K562 (cell line): ENCODE measurements around the gene CABP2. TPM values are rescaled to one million over a fixed set of nuclear protein-coding genes. Genes with fewer than 3 reads are reported as not detected.

Source experiments
- CBX8 ChIP-seq: fragments of 200-600 bp; sonication (generic); IDR thresholded peaks from 2 replicates; pipeline ENCODE4 v1.6.1; 2012; ENCODE audit warnings: borderline replicate concordance, mixed run types, low read depth, mild to moderate bottlenecking, moderate library complexity, mixed read lengths, low read length, control low read depth, inconsistent platforms; ENCODE audit not compliant: poor library complexity, severe bottlenecking; ENCODE audit errors: extremely low read depth
- ETS2 ChIP-seq: IDR thresholded peaks from 2 replicates; pipeline ENCODE4 v1.6.1; 2016; ENCODE audit warnings: borderline replicate concordance, missing genetic modification characterization, mild to moderate bottlenecking, moderate library complexity, missing compliant biosample characterization; ENCODE audit not compliant: poor library complexity, severe bottlenecking
- FOXK1 ChIP-seq: sonication (generic); formaldehyde crosslinking; IDR thresholded peaks from 2 replicates; pipeline ENCODE4 v1.8.0; 2022; ENCODE audit warnings: missing genetic modification reagents, mild to moderate bottlenecking, borderline replicate concordance
- FOXO4 ChIP-seq: fragments of 450-650 bp; formaldehyde crosslinking; IDR thresholded peaks from 2 replicates; pipeline ENCODE4 v1.4.0; 2020; ENCODE audit warnings: mild to moderate bottlenecking, moderate library complexity
- GABPB2 ChIP-seq: fragments of 250-450 bp; sonication (Bioruptor Pico); conservative IDR thresholded peaks from 2 replicates; pipeline ENCODE4 v1.5.1; 2021; ENCODE audit warnings: mild to moderate bottlenecking
- KLF13 ChIP-seq: fragments of 450-650 bp; IDR thresholded peaks from 2 replicates; pipeline ENCODE4 v1.6.1; 2016; ENCODE audit warnings: missing genetic modification characterization, low read depth, mild to moderate bottlenecking, missing compliant biosample characterization, moderate library complexity, borderline replicate concordance
- MAFF ChIP-seq: IDR thresholded peaks from 2 replicates; pipeline ENCODE4 v1.6.1; 2012; ENCODE audit warnings: low read length, improper control_type of control experiment
- MCM7 ChIP-seq, 2 experiments: fragments of 450-650 bp; IDR thresholded peaks; 2 replicates each; pipeline ENCODE4 v1.6.1; 2016 to 2018
- NBN ChIP-seq: fragments of 450-650 bp; IDR thresholded peaks from 2 replicates; pipeline ENCODE4 v1.6.1; 2016; ENCODE audit warnings: low read depth, mild to moderate bottlenecking
- NFE2 ChIP-seq: IDR thresholded peaks from 2 replicates; pipeline ENCODE4 v1.6.1; 2014; ENCODE audit warnings: antibody characterized with exemption, low read depth
- POLR2G ChIP-seq: fragments of 200-400 bp; formaldehyde crosslinking; IDR thresholded peaks from 2 replicates; pipeline ENCODE4 v1.6.1; 2017; ENCODE audit warnings: low read depth, mild to moderate bottlenecking, antibody characterized with exemption, low read length, moderate library complexity
- POLR3G ChIP-seq: IDR thresholded peaks from 2 replicates; pipeline ENCODE4 v1.6.1; 2011; ENCODE audit not compliant: insufficient read length, insufficient replicate concordance; ENCODE audit errors: extremely low read depth
- RBM22 ChIP-seq: fragments of 200-400 bp; formaldehyde crosslinking; IDR thresholded peaks from 2 replicates; pipeline ENCODE4 v1.6.1; 2018; ENCODE audit warnings: low read length, low read depth; ENCODE audit not compliant: poor library complexity, severe bottlenecking
- SIN3B ChIP-seq: fragments of 450-650 bp; IDR thresholded peaks from 2 replicates; pipeline ENCODE4 v1.6.1; 2017; ENCODE audit warnings: low read depth, mild to moderate bottlenecking, moderate library complexity
- SMARCA5 ChIP-seq: fragments of 450-650 bp; IDR thresholded peaks from 2 replicates; pipeline ENCODE4 v1.6.1; 2016
- TCF7 ChIP-seq: sonication (generic); IDR thresholded peaks from 2 replicates; pipeline ENCODE4 v1.6.1; 2016; ENCODE audit warnings: antibody characterized with exemption, borderline replicate concordance
- ZNF707 ChIP-seq: fragments of 250-450 bp; sonication (Bioruptor Pico); conservative IDR thresholded peaks from 2 replicates; pipeline ENCODE4 v1.8.0; 2022; ENCODE audit warnings: inconsistent platforms, mild to moderate bottlenecking, moderate library complexity
- ZNF717 ChIP-seq: fragments of 250-450 bp; sonication (Bioruptor Pico); IDR thresholded peaks from 2 replicates; pipeline ENCODE4 v1.5.0; 2021
- ZNF764 ChIP-seq: fragments of 250-450 bp; sonication (Bioruptor Pico); IDR thresholded peaks from 2 replicates; pipeline ENCODE4 v1.4.0; 2020; ENCODE audit warnings: low read depth, mild to moderate bottlenecking, moderate library complexity
- ZZZ3 ChIP-seq: fragments of 450-650 bp; IDR thresholded peaks from 2 replicates; pipeline ENCODE4 v1.6.1; 2016; ENCODE audit warnings: antibody characterized with exemption, mild to moderate bottlenecking, moderate library complexity
- polyA plus RNA-seq, 8 experiments: library from polyadenylated mRNA; depleted of rRNA in 4 of 8; stranded (reverse) in 5 of 8; unstranded in 3 of 8; fragments of >200 nt; fragmentation: Nextera tagmentation in 2 of 8; fragmentation: Illumina TruSeq in 1 of 8; extraction: Ambion mirVana in 2 of 8; extraction: Trizol in 1 of 8; gene quantifications; 2 replicates each; pipeline versions ENCODE4 v1.2.1 to v1.2.3, GENCODE V29; 2011 to 2014; ENCODE audit warnings: inconsistent platforms in 1 of 8, missing spikeins in 1 of 8
- total RNA-seq, 7 experiments: library from RNA; depleted of rRNA in 6 of 7; stranded (reverse); fragments of >200 nt in 6 of 7; fragmentation: Illumina TruSeq in 2 of 7; extraction: Trizol in 2 of 7; gene quantifications; 2 replicates each; pipeline versions ENCODE4 v1.2.1 to v1.2.3, GENCODE V29; 2011 to 2021; ENCODE audit warnings: low replicate concordance in 1 of 7
- TF ChIP-seq, protein P1 (sequence below), 3 experiments: fragments of 200-800 bp in 1 of 3; sonication (Bioruptor generic) in 1 of 3; sonication (generic) in 1 of 3; formaldehyde crosslinking in 1 of 3; IDR thresholded peaks; 2 replicates each; pipeline versions ENCODE4 v1.6.1 to v1.8.0; 2016 to 2022; ENCODE audit warnings: mild to moderate bottlenecking in 2 of 3, missing compliant biosample characterization in 2 of 3, missing genetic modification characterization in 2 of 3, missing genetic modification reagents in 1 of 3
- TF ChIP-seq, protein P2 (sequence below): fragments of 250-450 bp; sonication (Bioruptor Pico); IDR thresholded peaks from 2 replicates; pipeline ENCODE4 v1.5.0; 2020; ENCODE audit warnings: mild to moderate bottlenecking
- TF ChIP-seq, protein P3 (sequence below), 2 experiments: fragments of 450-650 bp; conservative IDR thresholded peaks; 2 replicates each; pipeline ENCODE4 v1.6.1; 2017; ENCODE audit warnings: mild to moderate bottlenecking in 2 of 2, moderate library complexity in 2 of 2

CABP2 gene
- total and polyA plus RNA-seq, 9 of the 15 experiments (the other 6 are each of a cell fraction or from before 2014, with no cell fraction given): not detected

DNA sequence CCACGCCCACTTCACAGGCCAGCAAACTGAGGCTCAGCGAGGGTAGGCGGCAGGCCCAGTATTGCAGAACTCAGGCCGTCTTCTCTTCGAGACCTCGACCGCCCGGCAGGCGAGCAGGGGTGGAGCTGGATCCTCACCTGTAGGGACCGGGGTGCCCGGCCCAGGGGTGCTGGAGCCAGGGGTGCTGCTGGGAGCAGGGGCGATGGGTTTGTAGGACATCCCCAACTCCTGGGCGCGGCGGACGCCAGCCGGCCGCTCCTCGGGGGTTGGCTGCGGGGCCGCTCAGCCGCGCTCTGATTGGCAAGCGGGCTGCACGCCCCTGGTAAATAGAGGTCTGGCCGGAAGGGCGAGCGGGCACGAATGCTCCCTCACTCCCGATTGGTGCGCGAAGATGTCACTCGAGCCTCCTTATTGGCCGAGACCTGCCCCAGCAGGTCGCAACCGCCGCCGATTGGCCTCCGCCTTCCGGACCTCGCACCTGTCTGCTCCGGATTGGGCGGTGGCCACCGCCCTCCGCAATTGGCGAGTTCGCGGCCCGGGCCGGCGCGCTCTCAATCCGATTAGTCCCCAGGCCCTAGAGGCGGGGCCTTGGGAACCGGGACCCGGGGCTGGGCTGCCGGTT, 15.3 kb downstream of the CABP2 start, which contains the start of gene CDK2AP2 (continued):
- TF ChIP-seq RBM22 (peak; percentile 82), ZZZ3 (no peak), NFE2 (no peak), ZNF764 (CRISPR knock-in tag) (peak; percentile 42; the same call in 1 of the 2 replicates), POLR3G (no peak), ETS2 (tag) (no peak), CBX8 (no peak), ZNF707 (CRISPR knock-in tag) (peak; percentile 54; the same call in 1 of the 2 replicates), ZNF717 (no peak), SIN3B (peak; percentile 34; the same call in 1 of the 2 replicates), MCM7 (IDR thresholded peaks at IDR 0.05) (no peak), KLF13 (tag) (peak; percentile 88; the same call in 1 of the 2 replicates), TCF7 (no peak), SMARCA5 (peak; percentile 99), FOXO4 (CRISPR knock-in tag) (0 out of 2 replicates have a peak, but pooled peaks have one; percentile 43), MAFF (no peak), GABPB2 (no peak), POLR2G (peak; percentile 95), NBN (peak; percentile 38; the same call in 1 of the 2 replicates), FOXK1 (CRISPR knock-in tag) (peak; percentile 78)
- TF ChIP-seq, protein P1, sequence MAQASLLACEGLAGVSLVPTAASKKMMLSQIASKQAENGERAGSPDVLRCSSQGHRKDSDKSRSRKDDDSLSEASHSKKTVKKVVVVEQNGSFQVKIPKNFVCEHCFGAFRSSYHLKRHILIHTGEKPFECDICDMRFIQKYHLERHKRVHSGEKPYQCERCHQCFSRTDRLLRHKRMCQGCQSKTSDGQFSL (CRISPR knock-in tag; IDR thresholded peaks at IDR 0.05): 0 out of 2 replicates have a peak, but pooled peaks have one; percentile 45
- TF ChIP-seq, protein P1 (tag; IDR thresholded peaks at IDR 0.05): no peak
- TF ChIP-seq, protein P2, sequence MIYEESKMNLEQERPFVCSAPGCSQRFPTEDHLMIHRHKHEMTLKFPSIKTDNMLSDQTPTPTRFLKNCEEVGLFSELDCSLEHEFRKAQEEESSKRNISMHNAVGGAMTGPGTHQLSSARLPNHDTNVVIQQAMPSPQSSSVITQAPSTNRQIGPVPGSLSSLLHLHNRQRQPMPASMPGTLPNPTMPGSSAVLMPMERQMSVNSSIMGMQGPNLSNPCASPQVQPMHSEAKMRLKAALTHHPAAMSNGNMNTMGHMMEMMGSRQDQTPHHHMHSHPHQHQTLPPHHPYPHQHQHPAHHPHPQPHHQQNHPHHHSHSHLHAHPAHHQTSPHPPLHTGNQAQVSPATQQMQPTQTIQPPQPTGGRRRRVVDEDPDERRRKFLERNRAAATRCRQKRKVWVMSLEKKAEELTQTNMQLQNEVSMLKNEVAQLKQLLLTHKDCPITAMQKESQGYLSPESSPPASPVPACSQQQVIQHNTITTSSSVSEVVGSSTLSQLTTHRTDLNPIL: no peak
- TF ChIP-seq, protein P3, sequence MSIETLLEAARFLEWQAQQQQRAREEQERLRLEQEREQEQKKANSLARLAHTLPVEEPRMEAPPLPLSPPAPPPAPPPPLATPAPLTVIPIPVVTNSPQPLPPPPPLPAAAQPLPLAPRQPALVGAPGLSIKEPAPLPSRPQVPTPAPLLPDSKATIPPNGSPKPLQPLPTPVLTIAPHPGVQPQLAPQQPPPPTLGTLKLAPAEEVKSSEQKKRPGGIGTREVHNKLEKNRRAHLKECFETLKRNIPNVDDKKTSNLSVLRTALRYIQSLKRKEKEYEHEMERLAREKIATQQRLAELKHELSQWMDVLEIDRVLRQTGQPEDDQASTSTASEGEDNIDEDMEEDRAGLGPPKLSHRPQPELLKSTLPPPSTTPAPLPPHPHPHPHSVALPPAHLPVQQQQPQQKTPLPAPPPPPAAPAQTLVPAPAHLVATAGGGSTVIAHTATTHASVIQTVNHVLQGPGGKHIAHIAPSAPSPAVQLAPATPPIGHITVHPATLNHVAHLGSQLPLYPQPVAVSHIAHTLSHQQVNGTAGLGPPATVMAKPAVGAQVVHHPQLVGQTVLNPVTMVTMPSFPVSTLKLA (conservative IDR thresholded peaks at IDR 0.05): peak; percentile 87 to 92; a peak in 3 of 4 replicates
